Transverse colon (tissue), 4 donors: Measurements from ENCODE around the gene BCAN.

Source experiments
- EP300 ChIP-seq: sonication (generic); formaldehyde crosslinking; IDR thresholded peaks from one replicate; pipeline ENCODE4 v1.6.1; 2017; ENCODE audit warnings: antibody characterized with exemption, low read depth
- POLR2A ChIP-seq: fragments of 450-650 bp; IDR thresholded peaks from one replicate; pipeline ENCODE4 v1.6.1; 2016; ENCODE audit warnings: antibody characterized with exemption, mild to moderate bottlenecking, moderate library complexity
- POLR2AphosphoS5 ChIP-seq, 3 donors: sonication (generic); formaldehyde crosslinking; IDR thresholded peaks; one replicate each; pipeline ENCODE4 v1.6.1; 2016; ENCODE audit warnings: antibody characterized with exemption in 3 of 3
- TF ChIP-seq, protein P1 (sequence below), 5 experiments: fragments of 200-600 bp in 3 of 5; fragments of 450-650 bp in 2 of 5; sonication (generic) in 3 of 5; IDR thresholded peaks; 1 replicate in 2 of 5; 2 replicates in 3 of 5; pipeline ENCODE4 v1.5.1; 2016 to 2017; ENCODE audit warnings: antibody characterized with exemption in 5 of 5, inconsistent platforms in 3 of 5, mild to moderate bottlenecking in 2 of 5, moderate library complexity in 1 of 5

DNA sequence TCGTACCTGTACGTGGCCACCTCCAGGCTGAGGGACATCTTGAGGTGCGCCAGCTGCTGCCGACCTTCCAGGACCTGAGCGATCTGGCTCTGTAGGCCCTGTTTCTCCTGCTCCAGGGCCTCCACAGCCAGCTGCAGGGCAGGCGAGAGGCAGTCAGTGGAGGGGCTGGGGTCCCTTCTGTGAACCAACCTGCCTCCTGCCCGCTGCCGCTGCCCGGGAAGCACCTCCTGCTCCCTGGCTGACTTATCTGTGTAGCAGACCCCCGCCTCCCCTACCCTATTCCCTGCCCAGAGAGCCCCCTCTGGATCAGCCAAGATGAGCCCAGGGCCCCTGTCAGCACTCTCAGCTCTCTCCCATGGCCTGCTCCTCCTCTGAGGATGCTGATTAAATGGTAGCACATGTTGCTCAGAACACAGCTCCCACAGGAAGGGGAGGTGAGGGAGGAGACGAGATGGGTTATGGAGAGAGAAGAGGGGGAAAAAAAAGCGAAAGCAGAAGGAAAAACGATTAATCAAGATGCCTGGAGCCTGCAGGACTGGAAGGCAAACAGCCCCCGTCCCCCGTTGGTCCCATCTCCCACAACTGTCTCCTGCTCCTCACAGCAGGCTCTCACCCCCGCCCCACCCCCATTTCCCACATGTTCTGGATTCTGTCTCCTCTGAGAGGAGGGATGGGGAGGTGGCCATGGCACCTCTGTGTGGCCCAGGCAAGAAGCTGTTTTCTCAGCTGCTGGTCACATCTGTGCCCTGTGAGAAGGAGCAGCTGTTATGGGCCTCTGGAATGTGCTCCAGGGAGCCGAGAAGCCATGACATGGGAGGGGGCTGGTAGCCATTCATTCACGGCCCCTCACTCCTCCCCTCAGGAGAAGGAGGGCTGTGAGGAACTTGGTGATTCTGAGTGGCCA lies 33.5 kb downstream of the BCAN start:
- TF ChIP-seq, protein P1, sequence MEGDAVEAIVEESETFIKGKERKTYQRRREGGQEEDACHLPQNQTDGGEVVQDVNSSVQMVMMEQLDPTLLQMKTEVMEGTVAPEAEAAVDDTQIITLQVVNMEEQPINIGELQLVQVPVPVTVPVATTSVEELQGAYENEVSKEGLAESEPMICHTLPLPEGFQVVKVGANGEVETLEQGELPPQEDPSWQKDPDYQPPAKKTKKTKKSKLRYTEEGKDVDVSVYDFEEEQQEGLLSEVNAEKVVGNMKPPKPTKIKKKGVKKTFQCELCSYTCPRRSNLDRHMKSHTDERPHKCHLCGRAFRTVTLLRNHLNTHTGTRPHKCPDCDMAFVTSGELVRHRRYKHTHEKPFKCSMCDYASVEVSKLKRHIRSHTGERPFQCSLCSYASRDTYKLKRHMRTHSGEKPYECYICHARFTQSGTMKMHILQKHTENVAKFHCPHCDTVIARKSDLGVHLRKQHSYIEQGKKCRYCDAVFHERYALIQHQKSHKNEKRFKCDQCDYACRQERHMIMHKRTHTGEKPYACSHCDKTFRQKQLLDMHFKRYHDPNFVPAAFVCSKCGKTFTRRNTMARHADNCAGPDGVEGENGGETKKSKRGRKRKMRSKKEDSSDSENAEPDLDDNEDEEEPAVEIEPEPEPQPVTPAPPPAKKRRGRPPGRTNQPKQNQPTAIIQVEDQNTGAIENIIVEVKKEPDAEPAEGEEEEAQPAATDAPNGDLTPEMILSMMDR (IDR thresholded peaks at IDR 0.05), result no peak
- no peak for TF ChIP-seq POLR2A
- no peak for TF ChIP-seq POLR2AphosphoS5 (IDR thresholded peaks at IDR 0.05)
- no peak for TF ChIP-seq EP300
